Activated CD4-positive, CD25-positive, alpha-beta regulatory T cell (primary cell): ENCODE data around the gene MAPKAP1.

Source experiments
- DNase-seq, 4 experiments: peaks; one replicate each; lab custom pipeline; 2025; lab: John Stamatoyannopoulos, UW

MAPKAP1 gene

DNA sequence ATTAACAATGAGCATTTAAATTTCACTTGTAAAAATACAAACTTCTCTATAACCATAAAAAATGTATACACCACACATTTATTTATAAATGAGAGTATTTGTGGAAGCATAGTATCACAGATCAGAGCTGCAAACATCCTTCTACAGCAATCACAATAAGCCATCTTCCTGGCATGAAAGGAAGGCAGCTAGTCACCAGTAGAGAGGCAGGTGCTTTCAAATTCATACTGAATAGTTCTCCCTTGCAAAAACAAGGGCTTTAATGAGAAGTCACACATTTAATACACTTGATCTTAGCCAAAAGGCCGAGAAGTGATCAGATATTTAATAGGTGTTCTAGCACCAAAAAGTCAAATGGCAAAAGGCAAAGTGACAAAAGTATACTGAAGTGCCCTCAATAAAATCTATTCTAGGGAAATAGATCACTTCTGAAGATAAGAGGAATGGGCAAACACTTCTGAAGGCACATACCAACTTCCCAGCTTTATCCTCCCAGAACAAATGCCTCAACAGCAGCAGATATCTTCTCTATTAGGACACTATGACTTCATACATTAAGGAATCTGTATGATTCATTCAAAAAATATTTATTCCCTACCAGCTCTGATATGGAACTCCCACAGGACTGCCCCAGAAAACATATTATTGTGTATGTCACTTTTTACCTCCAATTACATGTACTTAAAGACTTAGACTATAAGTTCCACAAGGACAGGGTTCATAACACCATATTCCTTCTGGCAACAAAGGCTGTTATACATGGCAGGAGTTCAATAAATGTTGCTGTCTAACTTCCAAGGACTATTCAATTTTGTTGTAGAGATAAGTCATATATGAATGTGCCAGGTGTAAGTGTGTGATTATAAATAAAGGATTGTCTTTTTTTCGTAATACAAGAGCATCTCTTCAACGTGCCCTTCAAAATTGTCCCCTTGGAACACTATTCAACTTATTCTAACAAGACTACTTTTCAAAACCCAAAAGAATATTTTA, 31.7 kb downstream of the MAPKAP1 start:
- no peak for DNase-seq

DNA sequence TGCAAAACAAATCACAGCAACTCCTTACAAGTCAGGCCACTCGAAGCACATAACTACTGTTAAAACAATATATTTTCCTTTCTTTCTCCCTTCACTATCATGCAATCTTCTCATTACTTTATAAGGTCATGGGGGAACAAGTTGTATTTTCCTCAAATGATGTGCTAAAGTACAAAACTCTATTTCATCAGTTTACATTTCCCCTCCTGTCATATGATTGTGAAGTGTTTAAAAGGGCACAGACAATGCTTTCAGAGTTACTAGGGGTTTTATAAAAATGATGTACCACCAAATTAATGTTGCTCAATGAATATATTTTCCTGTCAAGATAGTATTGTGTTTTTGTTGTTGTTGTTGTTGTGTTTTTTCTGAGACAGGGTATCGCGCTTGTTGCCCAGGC, 34.1 kb downstream of the MAPKAP1 start:
- no peak for DNase-seq

DNA sequence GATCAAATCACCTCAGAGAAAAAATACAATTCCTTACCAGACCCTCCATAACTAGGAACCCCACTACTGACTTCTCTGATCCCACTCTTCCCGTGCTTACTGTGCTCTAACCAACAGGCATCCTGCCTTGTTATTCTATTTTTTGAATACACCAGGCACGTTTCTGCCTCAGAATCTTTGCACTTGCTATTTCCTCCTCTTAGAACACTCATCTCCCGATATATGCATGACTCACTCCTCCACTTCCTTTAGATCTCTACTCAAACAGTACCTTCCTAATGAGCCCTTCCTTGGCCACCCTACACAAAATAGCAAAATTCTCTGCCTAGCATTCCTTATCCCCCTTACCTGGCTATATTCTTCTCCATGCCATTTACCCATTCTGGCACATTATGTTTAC, 43.9 kb downstream of the MAPKAP1 start:
- DNase-seq = no peak

DNA sequence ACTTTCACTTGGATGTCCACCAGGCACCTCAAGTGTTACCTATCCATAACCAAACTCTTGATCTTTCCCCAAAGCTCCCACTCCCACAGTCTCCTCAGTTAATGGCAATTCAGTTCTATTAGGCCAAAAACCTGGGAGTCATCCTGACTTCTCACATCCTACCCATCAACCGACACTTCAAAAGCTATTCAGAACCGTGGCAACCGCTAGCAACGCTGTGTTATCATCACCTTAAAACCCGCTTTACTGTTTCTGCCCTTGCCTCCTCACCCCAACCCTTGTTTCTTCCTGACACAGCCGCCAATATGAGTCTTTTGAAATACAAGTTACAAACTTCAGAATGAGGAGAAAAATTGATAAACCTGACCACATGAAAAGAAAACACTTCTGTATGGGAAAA, 46.5 kb downstream of the MAPKAP1 start:
- DNase-seq = no peak

GRCh38 chr9:125659954-125660353, 47.1 kb downstream of the MAPKAP1 start:
- no peak for DNase-seq

- DNase-seq = no peak
Observed at GRCh38 chr9:125659201-125659840, 47.7 kb downstream of the MAPKAP1 start.

DNA sequence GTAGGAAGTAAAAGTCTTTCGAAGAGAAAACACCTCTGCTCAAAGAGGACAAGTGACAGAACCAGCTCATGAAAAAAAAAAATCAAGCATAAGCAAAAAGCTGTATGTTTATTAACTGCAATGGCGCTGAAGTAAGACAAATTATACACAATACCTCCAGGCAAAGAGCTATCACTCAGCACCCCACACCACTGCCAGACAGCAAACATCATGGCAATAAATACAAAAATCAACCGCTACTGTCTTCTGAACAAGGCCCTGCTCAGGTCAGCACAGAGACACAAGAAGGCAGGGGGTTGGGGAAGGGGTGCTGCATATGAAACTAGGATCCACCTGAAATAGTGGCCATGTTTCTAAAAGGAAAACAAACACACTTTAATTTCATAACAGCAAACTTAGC, 50.4 kb downstream of the MAPKAP1 start:
- no peak for DNase-seq

- DNase-seq = no peak
Observed at GRCh38 chr9:125655691-125656410, 51.2 kb downstream of the MAPKAP1 start.

DNA sequence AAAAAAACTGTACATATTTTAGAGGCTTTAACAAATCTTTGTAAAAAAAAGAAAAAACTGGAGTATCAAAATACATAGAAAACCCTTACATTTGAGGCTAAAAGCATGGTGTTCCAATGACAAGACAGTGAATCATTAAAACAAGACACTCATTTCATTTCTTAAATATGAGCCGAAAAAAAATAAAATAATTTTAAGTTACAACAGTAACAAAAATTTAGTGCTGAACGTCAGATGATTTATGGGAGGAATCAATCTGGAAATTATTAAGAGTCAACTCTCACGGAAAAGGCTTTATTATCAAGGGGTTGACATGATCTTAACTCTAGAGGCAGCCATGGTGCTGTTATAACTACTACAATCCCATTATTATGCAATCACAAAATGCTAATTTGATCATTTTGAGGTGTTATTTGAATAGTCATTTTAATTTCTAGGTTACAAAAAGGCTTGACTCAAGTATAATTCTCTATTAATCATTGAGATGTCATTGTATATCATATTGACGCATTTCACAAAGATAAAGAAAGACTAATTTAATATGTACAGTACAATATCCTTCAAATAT, 51.9 kb downstream of the MAPKAP1 start:
- no peak for DNase-seq

DNA sequence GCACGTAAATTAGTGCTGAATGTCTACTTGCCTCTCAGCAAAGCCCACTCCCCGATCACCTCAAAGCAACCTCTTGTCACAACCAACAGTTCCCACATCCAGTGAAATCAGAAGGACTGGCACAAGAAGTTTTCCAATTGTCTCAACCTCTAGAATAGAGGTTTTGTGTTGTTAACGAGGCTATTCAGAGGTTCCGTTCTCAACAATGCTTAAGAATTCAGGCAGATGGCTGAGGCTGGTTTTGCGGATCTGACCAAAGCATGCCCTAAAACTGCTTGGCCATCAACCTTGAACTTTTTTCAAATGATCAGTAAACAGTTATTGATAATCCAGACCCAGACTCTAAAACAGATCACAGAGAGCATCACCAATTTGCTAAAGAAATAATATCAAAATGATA, 52.9 kb downstream of the MAPKAP1 start:
- no peak for DNase-seq

DNA sequence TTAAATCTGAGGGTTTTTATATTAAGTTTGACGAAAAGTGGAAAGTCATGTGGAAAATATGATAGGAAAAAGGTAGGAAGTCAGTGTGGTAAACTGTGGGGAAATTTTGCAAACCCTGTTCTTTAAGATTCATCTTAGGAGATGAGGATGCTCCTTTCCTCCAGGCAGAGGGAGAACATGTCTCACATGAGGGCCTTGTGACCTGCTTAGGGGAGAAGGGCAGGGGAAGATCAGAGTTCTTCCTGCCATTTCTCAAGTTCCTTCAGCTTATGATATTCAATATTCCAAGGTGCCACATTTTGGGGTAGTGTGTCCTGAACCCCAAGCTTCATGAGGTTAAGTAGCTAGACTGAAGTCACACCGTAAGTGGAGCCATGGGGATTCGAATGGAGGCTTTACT, 53.7 kb downstream of the MAPKAP1 start:
- no peak for DNase-seq

DNA sequence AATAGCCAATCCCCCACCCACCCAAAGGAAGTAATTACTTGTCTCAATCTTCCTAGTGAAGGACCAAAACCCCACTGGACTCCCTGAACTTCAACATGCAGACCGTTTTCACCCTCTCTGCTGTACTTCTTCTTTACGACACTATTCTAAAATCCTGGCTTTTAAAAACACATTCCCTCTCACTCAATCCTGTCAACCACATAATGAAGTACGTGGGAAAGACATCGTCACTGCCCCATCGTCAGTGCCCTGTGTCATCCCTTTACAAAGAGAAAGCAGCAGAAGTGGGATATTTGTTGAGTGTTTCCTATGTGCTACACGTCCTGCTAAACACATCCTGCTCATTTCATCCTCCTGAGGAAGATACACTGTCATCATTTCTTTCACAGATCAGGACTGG, 54.2 kb downstream of the MAPKAP1 start:
- DNase-seq = no peak

DNA sequence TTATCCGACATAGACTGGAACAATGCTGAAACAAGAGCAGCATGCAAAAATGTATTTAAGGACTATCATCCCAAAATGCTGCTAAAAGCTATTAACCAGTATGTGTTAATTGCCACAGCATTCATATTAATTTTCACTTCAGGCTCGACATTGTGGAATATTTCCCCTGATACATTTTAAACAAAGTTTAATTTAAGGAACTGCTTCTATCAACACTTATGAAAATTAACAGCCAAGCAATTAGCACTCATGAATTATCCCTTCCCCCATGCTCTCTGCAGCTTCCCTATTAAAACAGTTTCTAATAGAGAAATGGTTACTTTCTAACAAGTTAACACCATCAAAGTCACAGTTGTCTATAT, 54.8 kb downstream of the MAPKAP1 start:
- no peak for DNase-seq

GRCh38 chr9:125651576-125652232, 55.3 kb downstream of the MAPKAP1 start:
- DNase-seq = no peak

- DNase-seq = no peak
Observed at GRCh38 chr9:125650271-125650737, 56.7 kb downstream of the MAPKAP1 start.

- DNase-seq = no peak
Observed at GRCh38 chr9:125649826-125650225, 57.2 kb downstream of the MAPKAP1 start.

DNA sequence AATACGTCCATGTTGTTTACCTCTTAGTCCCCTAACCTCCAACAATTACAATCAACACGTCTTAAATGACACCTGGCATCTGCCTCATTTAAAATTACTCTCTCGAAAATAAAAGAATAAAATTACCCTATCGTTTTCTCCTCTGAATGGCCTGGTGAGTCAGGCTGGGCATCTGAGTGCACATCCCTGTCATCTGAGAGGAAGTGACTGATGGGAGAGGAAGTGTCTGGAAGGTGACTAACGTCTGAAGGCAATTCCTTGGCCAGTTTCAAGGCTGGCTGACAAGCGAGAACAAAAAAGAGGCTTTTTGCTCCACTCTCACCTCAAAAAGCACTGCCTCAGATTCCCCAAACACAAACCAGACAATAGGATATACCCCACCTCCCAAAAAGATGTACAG, 57.7 kb downstream of the MAPKAP1 start:
- no peak for DNase-seq

DNA sequence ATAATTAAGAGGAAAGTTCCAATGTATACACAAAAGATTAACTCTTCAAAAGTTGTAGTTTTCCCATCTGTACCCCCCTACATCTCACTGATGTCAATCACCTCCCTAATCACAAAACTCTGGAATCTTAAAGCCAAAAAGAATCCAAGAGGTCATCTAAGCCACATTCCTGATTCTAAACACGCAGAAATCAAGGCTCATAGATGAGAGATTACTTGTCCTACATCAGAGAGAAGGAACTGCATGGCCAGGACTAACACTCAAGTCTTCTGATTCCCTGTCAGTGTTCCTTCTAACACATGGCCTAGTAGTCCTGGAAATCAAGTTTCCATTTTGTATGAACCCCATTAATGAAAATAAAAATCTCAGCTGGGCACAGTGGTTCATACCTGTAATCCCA, 58.7 kb downstream of the MAPKAP1 start:
- no peak for DNase-seq

GRCh38 chr9:125646621-125647100, 60.3 kb downstream of the MAPKAP1 start:
- DNase-seq = no peak

DNA sequence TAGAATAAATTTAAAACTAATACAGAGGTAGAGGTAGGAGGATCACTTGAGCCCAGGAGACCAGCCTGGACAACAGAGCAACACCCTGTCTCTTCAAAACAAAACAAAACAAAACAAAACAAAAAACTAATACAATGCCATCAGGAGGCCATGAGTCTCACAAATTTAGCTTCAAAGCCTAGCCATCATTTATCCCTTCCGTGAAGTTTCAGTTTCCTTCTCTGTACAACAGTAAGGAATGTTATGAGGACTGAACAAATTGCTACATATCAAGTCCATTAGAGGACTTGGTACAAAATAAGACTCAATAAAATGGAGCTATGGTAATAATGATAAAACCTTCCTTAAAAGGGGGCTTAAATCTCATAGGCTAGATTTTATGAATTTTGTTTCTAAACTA, 60.8 kb downstream of the MAPKAP1 start:
- DNase-seq = no peak

DNA sequence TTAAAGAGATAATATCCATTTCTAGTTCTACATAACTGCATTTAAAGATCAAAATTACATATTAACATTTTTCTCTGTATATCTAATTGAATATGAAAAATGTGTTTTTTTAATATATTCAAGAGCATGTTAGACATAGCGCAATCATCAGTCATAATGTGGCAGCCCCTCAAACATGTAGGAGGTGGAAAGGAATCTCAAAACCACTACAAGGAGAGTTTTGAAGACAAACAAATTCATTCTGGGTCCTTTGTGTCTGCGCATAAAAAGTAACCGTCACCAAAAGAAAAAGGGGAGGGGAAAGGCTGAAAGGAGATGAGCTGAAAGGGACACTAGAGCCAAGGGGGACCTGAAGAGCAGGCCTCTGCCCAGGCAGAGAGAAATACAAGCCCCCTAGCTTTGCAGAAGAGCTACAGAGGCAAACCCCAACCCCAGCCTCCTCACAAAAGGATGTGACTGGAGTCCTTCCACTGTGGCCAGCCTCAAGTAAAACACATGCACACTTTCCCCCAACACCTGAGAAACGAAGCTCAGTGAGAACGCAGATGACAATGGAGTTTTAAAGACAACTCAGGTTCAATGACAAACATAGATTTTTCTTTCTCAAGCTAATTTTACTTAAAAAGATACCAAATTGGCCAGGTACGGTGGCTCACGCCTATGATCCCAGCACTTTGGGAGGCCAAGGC, 62.0 kb downstream of the MAPKAP1 start:
- no peak for DNase-seq
